GM12878 (cell line): ENCODE results near the gene BCL2.

Source experiments
- POLR2A ChIP-seq: IDR thresholded peaks from 2 replicates; pipeline ENCODE4 v1.6.1; 2011; ENCODE audit warnings: low read depth, mild to moderate bottlenecking, low read length
- SUZ12 ChIP-seq: fragments of 200-600 bp; sonication (generic); IDR thresholded peaks from one replicate; pipeline ENCODE4 v1.6.1; 2018; ENCODE audit warnings: antibody characterized with exemption, mild to moderate bottlenecking; ENCODE audit not compliant: unreplicated experiment
- TF ChIP-seq, protein P1 (sequence below): fragments of 450-650 bp; IDR thresholded peaks from 2 replicates; pipeline ENCODE4 v1.6.1; 2017; ENCODE audit warnings: mild to moderate bottlenecking

DNA sequence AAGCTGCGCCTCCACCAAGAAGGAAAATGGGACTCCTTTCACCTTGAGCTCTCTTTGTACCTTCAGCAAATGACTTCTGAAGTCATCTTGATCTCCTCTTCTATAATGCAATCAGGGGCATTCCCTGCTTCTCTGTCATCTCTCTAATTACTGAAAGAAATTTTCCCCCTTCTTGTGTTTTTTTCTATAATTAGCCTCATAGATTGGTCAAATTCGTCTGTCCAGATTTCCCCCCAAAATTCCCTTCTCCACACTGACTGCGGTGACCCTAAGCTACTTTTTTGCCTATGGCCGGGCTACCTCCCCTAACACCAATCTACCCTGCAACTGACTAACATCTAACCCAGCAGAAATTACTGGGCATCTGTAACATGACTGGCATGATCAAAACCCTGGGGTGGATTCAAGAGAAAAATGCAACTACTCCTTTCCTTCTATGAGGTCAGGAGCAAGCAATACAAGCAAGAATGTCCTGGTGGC lies 168.6 kb downstream of the BCL2 start:
- TF ChIP-seq, protein P1, sequence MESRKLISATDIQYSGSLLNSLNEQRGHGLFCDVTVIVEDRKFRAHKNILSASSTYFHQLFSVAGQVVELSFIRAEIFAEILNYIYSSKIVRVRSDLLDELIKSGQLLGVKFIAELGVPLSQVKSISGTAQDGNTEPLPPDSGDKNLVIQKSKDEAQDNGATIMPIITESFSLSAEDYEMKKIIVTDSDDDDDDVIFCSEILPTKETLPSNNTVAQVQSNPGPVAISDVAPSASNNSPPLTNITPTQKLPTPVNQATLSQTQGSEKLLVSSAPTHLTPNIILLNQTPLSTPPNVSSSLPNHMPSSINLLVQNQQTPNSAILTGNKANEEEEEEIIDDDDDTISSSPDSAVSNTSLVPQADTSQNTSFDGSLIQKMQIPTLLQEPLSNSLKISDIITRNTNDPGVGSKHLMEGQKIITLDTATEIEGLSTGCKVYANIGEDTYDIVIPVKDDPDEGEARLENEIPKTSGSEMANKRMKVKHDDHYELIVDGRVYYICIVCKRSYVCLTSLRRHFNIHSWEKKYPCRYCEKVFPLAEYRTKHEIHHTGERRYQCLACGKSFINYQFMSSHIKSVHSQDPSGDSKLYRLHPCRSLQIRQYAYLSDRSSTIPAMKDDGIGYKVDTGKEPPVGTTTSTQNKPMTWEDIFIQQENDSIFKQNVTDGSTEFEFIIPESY: no peak
- TF ChIP-seq SUZ12 (no peak), POLR2A (peak; percentile 31; the same call in 1 of the 2 replicates)
